K562 (cell line): ENCODE data around the gene CKLF. TPM values are rescaled to one million over a fixed set of nuclear protein-coding genes. Genes with fewer than 3 reads are reported as not detected.

ENCODE experiments used
- GABPB1 ChIP-seq: sonication (generic); formaldehyde crosslinking; IDR thresholded peaks from 2 replicates; pipeline ENCODE4 v1.8.0; 2022; ENCODE audit warnings: mild to moderate bottlenecking, missing genetic modification reagents
- HNRNPLL ChIP-seq: fragments of 200-400 bp; formaldehyde crosslinking; IDR thresholded peaks from 2 replicates; pipeline ENCODE4 v1.6.1; 2017; ENCODE audit warnings: low read length, low read depth, mild to moderate bottlenecking; ENCODE audit not compliant: poor library complexity, severe bottlenecking
- MAFF ChIP-seq: IDR thresholded peaks from 2 replicates; pipeline ENCODE4 v1.6.1; 2012; ENCODE audit warnings: low read length, improper control_type of control experiment
- SIN3B ChIP-seq: fragments of 450-650 bp; IDR thresholded peaks from 2 replicates; pipeline ENCODE4 v1.6.1; 2017; ENCODE audit warnings: low read depth, mild to moderate bottlenecking, moderate library complexity
- SNIP1 ChIP-seq: fragments of 450-650 bp; IDR thresholded peaks from 2 replicates; pipeline ENCODE4 v1.7.1; 2017; ENCODE audit warnings: low read depth, mild to moderate bottlenecking
- SUPT5H ChIP-seq: fragments of 450-650 bp; IDR thresholded peaks from 2 replicates; pipeline ENCODE4 v1.6.1; 2016
- TRIM24 ChIP-seq, 2 experiments: fragments of 450-650 bp; IDR thresholded peaks; 2 replicates each; pipeline ENCODE4 v1.6.1; 2016
- U2AF2 ChIP-seq: fragments of 200-400 bp; formaldehyde crosslinking; optimal IDR thresholded peaks from 2 replicates; pipeline ENCODE3; 2017; ENCODE audit warnings: low read depth, mild to moderate bottlenecking, low read length
- ZFPM2 ChIP-seq: fragments of 250-450 bp; sonication (Bioruptor Pico); IDR thresholded peaks from 2 replicates; pipeline ENCODE4 v1.5.1; 2022; ENCODE audit warnings: mild to moderate bottlenecking
- polyA plus RNA-seq, 8 experiments: library from polyadenylated mRNA; depleted of rRNA in 4 of 8; stranded (reverse) in 5 of 8; unstranded in 3 of 8; fragments of >200 nt; fragmentation: Nextera tagmentation in 2 of 8; fragmentation: Illumina TruSeq in 1 of 8; extraction: Ambion mirVana in 2 of 8; extraction: Trizol in 1 of 8; gene quantifications; 2 replicates each; pipeline versions ENCODE4 v1.2.1 to v1.2.3, GENCODE V29; 2011 to 2014; ENCODE audit warnings: inconsistent platforms in 1 of 8, missing spikeins in 1 of 8
- total RNA-seq, 7 experiments: library from RNA; depleted of rRNA in 6 of 7; stranded (reverse); fragments of >200 nt in 6 of 7; fragmentation: Illumina TruSeq in 2 of 7; extraction: Trizol in 2 of 7; gene quantifications; 2 replicates each; pipeline versions ENCODE4 v1.2.1 to v1.2.3, GENCODE V29; 2011 to 2021; ENCODE audit warnings: low replicate concordance in 1 of 7
- TF ChIP-seq, protein P1 (sequence below): fragments of 450-650 bp; IDR thresholded peaks from 2 replicates; pipeline ENCODE4 v1.6.1; 2016; ENCODE audit warnings: mild to moderate bottlenecking, moderate library complexity
- TF ChIP-seq, protein P2 (sequence below): sonication (generic); formaldehyde crosslinking; IDR thresholded peaks from 2 replicates; pipeline ENCODE4 v1.8.0; 2022; ENCODE audit warnings: missing genetic modification reagents, mild to moderate bottlenecking, moderate library complexity, borderline replicate concordance
- TF ChIP-seq, protein P3 (sequence below): fragments of 250-450 bp; sonication (Bioruptor Pico); IDR thresholded peaks from 2 replicates; pipeline ENCODE4 v1.5.0; 2021
- TF ChIP-seq, protein P4 (sequence below): fragments of 450-650 bp; formaldehyde crosslinking; IDR thresholded peaks from 2 replicates; pipeline ENCODE4 v1.4.0; 2020; ENCODE audit warnings: mild to moderate bottlenecking, moderate library complexity

CKLF gene
- total and polyA plus RNA-seq, 9 of the 15 experiments (the other 6 are each of a cell fraction or from before 2014, with no cell fraction given): 84.8 to 322 (median 118) TPM

DNA sequence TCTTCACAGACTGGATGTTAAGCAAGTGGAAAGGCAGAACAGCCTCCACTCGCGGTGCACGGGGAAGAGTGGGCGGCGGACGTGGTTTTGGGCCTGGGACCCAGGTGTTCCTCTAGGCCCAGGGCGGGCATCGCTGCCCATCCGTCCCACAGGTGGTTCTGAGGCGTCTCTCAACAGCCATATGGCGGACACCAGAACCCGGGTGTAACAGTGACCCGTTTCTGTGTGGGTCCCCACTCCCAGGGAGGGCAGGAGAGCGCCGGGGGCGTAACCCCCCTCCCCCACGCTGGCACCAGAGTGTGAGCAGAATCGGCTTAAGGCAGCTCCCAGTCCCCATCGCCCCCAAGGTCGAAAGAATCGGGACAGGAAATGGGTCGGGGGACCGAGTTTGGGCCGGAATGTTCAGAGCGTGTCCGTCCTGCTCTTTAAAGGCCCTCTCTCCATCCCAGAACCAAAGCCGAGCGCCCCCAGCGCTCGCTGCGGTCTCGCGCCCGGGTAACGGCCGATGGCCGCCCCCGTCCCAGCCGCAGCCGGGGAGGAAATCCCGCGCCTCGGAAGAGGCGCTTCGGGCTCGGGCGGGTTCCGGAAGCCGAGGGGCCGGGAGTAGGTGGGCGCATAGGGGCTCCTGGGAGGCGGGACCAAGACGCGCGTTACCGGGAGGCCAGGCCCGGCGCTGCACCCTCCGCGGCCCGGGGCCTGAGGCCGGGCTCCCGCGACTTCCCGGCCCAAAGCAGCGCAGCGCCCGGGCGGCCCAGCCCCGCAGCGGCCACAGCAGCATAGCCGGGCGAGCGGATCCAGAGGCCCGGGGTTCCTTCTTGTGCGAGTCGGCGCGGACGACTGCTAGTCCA lies 2.9 kb upstream of the CKLF start, which contains the start of gene TK2 (continued):
- TF ChIP-seq, protein P1, sequence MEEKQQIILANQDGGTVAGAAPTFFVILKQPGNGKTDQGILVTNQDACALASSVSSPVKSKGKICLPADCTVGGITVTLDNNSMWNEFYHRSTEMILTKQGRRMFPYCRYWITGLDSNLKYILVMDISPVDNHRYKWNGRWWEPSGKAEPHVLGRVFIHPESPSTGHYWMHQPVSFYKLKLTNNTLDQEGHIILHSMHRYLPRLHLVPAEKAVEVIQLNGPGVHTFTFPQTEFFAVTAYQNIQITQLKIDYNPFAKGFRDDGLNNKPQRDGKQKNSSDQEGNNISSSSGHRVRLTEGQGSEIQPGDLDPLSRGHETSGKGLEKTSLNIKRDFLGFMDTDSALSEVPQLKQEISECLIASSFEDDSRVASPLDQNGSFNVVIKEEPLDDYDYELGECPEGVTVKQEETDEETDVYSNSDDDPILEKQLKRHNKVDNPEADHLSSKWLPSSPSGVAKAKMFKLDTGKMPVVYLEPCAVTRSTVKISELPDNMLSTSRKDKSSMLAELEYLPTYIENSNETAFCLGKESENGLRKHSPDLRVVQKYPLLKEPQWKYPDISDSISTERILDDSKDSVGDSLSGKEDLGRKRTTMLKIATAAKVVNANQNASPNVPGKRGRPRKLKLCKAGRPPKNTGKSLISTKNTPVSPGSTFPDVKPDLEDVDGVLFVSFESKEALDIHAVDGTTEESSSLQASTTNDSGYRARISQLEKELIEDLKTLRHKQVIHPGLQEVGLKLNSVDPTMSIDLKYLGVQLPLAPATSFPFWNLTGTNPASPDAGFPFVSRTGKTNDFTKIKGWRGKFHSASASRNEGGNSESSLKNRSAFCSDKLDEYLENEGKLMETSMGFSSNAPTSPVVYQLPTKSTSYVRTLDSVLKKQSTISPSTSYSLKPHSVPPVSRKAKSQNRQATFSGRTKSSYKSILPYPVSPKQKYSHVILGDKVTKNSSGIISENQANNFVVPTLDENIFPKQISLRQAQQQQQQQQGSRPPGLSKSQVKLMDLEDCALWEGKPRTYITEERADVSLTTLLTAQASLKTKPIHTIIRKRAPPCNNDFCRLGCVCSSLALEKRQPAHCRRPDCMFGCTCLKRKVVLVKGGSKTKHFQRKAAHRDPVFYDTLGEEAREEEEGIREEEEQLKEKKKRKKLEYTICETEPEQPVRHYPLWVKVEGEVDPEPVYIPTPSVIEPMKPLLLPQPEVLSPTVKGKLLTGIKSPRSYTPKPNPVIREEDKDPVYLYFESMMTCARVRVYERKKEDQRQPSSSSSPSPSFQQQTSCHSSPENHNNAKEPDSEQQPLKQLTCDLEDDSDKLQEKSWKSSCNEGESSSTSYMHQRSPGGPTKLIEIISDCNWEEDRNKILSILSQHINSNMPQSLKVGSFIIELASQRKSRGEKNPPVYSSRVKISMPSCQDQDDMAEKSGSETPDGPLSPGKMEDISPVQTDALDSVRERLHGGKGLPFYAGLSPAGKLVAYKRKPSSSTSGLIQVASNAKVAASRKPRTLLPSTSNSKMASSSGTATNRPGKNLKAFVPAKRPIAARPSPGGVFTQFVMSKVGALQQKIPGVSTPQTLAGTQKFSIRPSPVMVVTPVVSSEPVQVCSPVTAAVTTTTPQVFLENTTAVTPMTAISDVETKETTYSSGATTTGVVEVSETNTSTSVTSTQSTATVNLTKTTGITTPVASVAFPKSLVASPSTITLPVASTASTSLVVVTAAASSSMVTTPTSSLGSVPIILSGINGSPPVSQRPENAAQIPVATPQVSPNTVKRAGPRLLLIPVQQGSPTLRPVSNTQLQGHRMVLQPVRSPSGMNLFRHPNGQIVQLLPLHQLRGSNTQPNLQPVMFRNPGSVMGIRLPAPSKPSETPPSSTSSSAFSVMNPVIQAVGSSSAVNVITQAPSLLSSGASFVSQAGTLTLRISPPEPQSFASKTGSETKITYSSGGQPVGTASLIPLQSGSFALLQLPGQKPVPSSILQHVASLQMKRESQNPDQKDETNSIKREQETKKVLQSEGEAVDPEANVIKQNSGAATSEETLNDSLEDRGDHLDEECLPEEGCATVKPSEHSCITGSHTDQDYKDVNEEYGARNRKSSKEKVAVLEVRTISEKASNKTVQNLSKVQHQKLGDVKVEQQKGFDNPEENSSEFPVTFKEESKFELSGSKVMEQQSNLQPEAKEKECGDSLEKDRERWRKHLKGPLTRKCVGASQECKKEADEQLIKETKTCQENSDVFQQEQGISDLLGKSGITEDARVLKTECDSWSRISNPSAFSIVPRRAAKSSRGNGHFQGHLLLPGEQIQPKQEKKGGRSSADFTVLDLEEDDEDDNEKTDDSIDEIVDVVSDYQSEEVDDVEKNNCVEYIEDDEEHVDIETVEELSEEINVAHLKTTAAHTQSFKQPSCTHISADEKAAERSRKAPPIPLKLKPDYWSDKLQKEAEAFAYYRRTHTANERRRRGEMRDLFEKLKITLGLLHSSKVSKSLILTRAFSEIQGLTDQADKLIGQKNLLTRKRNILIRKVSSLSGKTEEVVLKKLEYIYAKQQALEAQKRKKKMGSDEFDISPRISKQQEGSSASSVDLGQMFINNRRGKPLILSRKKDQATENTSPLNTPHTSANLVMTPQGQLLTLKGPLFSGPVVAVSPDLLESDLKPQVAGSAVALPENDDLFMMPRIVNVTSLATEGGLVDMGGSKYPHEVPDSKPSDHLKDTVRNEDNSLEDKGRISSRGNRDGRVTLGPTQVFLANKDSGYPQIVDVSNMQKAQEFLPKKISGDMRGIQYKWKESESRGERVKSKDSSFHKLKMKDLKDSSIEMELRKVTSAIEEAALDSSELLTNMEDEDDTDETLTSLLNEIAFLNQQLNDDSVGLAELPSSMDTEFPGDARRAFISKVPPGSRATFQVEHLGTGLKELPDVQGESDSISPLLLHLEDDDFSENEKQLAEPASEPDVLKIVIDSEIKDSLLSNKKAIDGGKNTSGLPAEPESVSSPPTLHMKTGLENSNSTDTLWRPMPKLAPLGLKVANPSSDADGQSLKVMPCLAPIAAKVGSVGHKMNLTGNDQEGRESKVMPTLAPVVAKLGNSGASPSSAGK: 0 out of 2 replicates have a peak, but pooled peaks have one; percentile 37
- TF ChIP-seq U2AF2: no peak
- TF ChIP-seq TRIM24 (IDR thresholded peaks at IDR 0.05): no peak
- no peak for TF ChIP-seq SNIP1
- TF ChIP-seq MAFF: no peak
- TF ChIP-seq, protein P2, sequence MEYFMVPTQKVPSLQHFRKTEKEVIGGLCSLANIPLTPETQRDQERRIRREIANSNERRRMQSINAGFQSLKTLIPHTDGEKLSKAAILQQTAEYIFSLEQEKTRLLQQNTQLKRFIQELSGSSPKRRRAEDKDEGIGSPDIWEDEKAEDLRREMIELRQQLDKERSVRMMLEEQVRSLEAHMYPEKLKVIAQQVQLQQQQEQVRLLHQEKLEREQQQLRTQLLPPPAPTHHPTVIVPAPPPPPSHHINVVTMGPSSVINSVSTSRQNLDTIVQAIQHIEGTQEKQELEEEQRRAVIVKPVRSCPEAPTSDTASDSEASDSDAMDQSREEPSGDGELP (CRISPR knock-in tag): peak; percentile 36
- no peak for TF ChIP-seq ZFPM2
- peak; percentile 32 for TF ChIP-seq HNRNPLL
- peak; percentile 60 for TF ChIP-seq SIN3B
- TF ChIP-seq, protein P3, sequence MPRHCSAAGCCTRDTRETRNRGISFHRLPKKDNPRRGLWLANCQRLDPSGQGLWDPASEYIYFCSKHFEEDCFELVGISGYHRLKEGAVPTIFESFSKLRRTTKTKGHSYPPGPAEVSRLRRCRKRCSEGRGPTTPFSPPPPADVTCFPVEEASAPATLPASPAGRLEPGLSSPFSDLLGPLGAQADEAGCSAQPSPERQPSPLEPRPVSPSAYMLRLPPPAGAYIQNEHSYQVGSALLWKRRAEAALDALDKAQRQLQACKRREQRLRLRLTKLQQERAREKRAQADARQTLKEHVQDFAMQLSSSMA (CRISPR knock-in tag): no peak
- TF ChIP-seq GABPB1 (CRISPR knock-in tag): peak; percentile 53; the same call in 1 of the 2 replicates
- peak; percentile 61; the same call in 1 of the 2 replicates for TF ChIP-seq SUPT5H
- TF ChIP-seq, protein P4, sequence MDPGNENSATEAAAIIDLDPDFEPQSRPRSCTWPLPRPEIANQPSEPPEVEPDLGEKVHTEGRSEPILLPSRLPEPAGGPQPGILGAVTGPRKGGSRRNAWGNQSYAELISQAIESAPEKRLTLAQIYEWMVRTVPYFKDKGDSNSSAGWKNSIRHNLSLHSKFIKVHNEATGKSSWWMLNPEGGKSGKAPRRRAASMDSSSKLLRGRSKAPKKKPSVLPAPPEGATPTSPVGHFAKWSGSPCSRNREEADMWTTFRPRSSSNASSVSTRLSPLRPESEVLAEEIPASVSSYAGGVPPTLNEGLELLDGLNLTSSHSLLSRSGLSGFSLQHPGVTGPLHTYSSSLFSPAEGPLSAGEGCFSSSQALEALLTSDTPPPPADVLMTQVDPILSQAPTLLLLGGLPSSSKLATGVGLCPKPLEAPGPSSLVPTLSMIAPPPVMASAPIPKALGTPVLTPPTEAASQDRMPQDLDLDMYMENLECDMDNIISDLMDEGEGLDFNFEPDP (CRISPR knock-in tag): 0 out of 2 replicates have a peak, but pooled peaks have one; percentile 9
